Measurements from ENCODE around the gene BANK1. TPM values are rescaled to one million over a fixed set of nuclear protein-coding genes. Genes with fewer than 3 reads are reported as not detected.

Gene BANK1
- polyA plus RNA-seq, 1 of the 3 experiments (the other 2 are of a cell fraction): not detected

DNA sequence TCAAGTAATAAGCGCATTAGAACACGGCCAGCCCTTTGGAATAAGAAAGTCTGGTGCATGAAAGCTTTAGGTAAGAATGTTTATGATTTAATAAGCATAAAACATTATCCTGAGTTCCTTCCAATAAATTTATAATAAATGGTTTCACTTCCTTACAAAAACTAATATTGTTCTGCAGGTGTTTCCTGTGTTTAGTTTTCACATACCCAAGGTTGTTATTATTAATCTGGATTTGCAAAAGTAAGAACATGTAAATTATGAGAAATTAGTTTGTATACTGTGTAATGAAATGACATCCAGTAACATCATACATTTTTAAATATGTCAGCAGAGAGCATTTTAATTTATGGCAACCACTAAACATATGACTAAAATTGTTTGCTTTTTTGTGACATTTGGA, 72.1 kb downstream of the BANK1 start:
- TF ChIP-seq GABPA (IDR thresholded peaks at IDR 0.05; ENCODE audit: low read depth) (no peak), CHD2 (IDR thresholded peaks at IDR 0.05; ENCODE audit: low read length, partially characterized antibody) (no peak), REST (IDR thresholded peaks at IDR 0.05; ENCODE audit: low read depth, low read length) (no peak), RCOR1 (IDR thresholded peaks at IDR 0.05; ENCODE audit: low read length) (no peak), NFIC (IDR thresholded peaks at IDR 0.05; ENCODE audit: borderline replicate concordance) (no peak), RAD21 (IDR thresholded peaks at IDR 0.05; ENCODE audit: low read length) (no peak), FOSL2 (IDR thresholded peaks at IDR 0.05; ENCODE audit: borderline replicate concordance, low read depth) (no peak), TCF12 (IDR thresholded peaks at IDR 0.05) (no peak), RXRA (IDR thresholded peaks at IDR 0.05; ENCODE audit: borderline replicate concordance, low read depth) (no peak), FOXM1 (IDR thresholded peaks at IDR 0.05; ENCODE audit: low read depth) (no peak)
- no peaks in the 10 kb centered on the region for H3F3A ChIP-seq (replicated peaks; ENCODE audit: insufficient read depth)
- no peaks in the 10 kb centered on the region for H4K20me1 ChIP-seq (ENCODE audit: insufficient read depth)
- no peak overlapping the region for H2AFZ ChIP-seq (ENCODE audit: low read depth)
- WGBS (ENCODE audit: low lambda C conversion rate): 94% methylated on average over 2 of the region's 2 CpGs
- H3K27me3 ChIP-seq (ENCODE audit: insufficient read depth): no peaks in the 10 kb centered on the region
- no peaks in the 10 kb centered on the region for H3K36me3 ChIP-seq (replicated peaks in 1 of 2; ENCODE audit: control insufficient read depth in 1 of 2, insufficient read depth in 2 of 2, low read length in 1 of 2)
- H3K27ac ChIP-seq (ENCODE audit: low read depth in 2 of 2, low read length in 1 of 2): no peak overlapping the region
- no peaks in the 10 kb centered on the region for H3K9me2 ChIP-seq
- ChIA-PET CTCF (no interaction called here), POLR2A (no interaction called here)
- no peaks in the 10 kb centered on the region for H3K4me1 ChIP-seq (ENCODE audit: control insufficient read depth in 1 of 2, insufficient read depth in 2 of 2, low read depth in 1 of 2, low read length in 1 of 2)
- H3K9me3 ChIP-seq: no peaks in the 10 kb centered on the region
- H3K4me2 ChIP-seq: no peak overlapping the region
- DNase-seq: no peak
- H3K4me3 ChIP-seq (ENCODE audit: low read depth in 2 of 2, low read length in 1 of 2): no peak overlapping the region
- H3K9ac ChIP-seq: no peak overlapping the region
- H3K79me2 ChIP-seq (ENCODE audit: insufficient read depth): no peaks in the 10 kb centered on the region

- no peak overlapping the region for H3K9ac ChIP-seq
- no peaks in the 10 kb centered on the region for H3F3A ChIP-seq (replicated peaks; ENCODE audit: insufficient read depth)
- no peaks in the 10 kb centered on the region for H3K9me2 ChIP-seq
- H3K27me3 ChIP-seq (ENCODE audit: insufficient read depth): no peaks in the 10 kb centered on the region
- no peak for TF ChIP-seq RFX5 (IDR thresholded peaks at IDR 0.05; ENCODE audit: low read length)
- TF ChIP-seq ELF1 (IDR thresholded peaks at IDR 0.05): no peak
- no peak for TF ChIP-seq JUND (IDR thresholded peaks at IDR 0.05)
- no peak for TF ChIP-seq MXI1 (IDR thresholded peaks at IDR 0.05; ENCODE audit: low read depth, low read length)
- TF ChIP-seq EZH2phosphoT487 (IDR thresholded peaks at IDR 0.05; ENCODE audit: borderline replicate concordance, low read depth): no peak
- no peak for TF ChIP-seq CHD2 (IDR thresholded peaks at IDR 0.05; ENCODE audit: low read length, partially characterized antibody)
- TF ChIP-seq RAD21 (IDR thresholded peaks at IDR 0.05; ENCODE audit: low read length): no peak
- TF ChIP-seq, protein P1, sequence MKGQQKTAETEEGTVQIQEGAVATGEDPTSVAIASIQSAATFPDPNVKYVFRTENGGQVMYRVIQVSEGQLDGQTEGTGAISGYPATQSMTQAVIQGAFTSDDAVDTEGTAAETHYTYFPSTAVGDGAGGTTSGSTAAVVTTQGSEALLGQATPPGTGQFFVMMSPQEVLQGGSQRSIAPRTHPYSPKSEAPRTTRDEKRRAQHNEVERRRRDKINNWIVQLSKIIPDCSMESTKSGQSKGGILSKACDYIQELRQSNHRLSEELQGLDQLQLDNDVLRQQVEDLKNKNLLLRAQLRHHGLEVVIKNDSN (IDR thresholded peaks at IDR 0.05; ENCODE audit: borderline replicate concordance, low read depth): no peak
- no peak for TF ChIP-seq SMC3 (IDR thresholded peaks at IDR 0.05; ENCODE audit: low read depth, low read length)
- TF ChIP-seq RXRA (IDR thresholded peaks at IDR 0.05; ENCODE audit: borderline replicate concordance, low read depth): no peak
- TF ChIP-seq, protein P2, sequence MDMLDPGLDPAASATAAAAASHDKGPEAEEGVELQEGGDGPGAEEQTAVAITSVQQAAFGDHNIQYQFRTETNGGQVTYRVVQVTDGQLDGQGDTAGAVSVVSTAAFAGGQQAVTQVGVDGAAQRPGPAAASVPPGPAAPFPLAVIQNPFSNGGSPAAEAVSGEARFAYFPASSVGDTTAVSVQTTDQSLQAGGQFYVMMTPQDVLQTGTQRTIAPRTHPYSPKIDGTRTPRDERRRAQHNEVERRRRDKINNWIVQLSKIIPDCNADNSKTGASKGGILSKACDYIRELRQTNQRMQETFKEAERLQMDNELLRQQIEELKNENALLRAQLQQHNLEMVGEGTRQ (IDR thresholded peaks at IDR 0.05; ENCODE audit: borderline replicate concordance, low read depth, low read length): no peak
- TF ChIP-seq, protein P3, sequence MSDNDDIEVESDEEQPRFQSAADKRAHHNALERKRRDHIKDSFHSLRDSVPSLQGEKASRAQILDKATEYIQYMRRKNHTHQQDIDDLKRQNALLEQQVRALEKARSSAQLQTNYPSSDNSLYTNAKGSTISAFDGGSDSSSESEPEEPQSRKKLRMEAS (IDR thresholded peaks at IDR 0.05; ENCODE audit: low read depth): no peak
- no peak for TF ChIP-seq ZBTB33 (IDR thresholded peaks at IDR 0.05; ENCODE audit: borderline replicate concordance, low read depth)
- TF ChIP-seq GATA2 (CRISPR knock-in tag; IDR thresholded peaks at IDR 0.05): no peak
- H3K36me3 ChIP-seq (replicated peaks in 1 of 2; ENCODE audit: control insufficient read depth in 1 of 2, insufficient read depth in 2 of 2, low read length in 1 of 2): no peaks in the 10 kb centered on the region
- WGBS (ENCODE audit: low lambda C conversion rate): 68% methylated on average over 2 of the region's 2 CpGs
- POLR2A ChIA-PET: no interaction called here
- CTCF ChIA-PET: no interaction called here
- H2AFZ ChIP-seq (ENCODE audit: low read depth): no peak overlapping the region
- H3K9me3 ChIP-seq: no peaks in the 10 kb centered on the region
- no peaks in the 10 kb centered on the region for H4K20me1 ChIP-seq (ENCODE audit: insufficient read depth)
- H3K4me2 ChIP-seq: no peak overlapping the region
- no peaks in the 10 kb centered on the region for H3K79me2 ChIP-seq (ENCODE audit: insufficient read depth)
- H3K4me1 ChIP-seq (ENCODE audit: control insufficient read depth in 1 of 2, insufficient read depth in 2 of 2, low read depth in 1 of 2, low read length in 1 of 2): no peaks in the 10 kb centered on the region
- DNase-seq: no peak
- no peak overlapping the region for H3K27ac ChIP-seq (ENCODE audit: low read depth in 2 of 2, low read length in 1 of 2)
- H3K4me3 ChIP-seq (ENCODE audit: low read depth in 2 of 2, low read length in 1 of 2): no peak overlapping the region
Observed at GRCh38 chr4:101864660-101865059, 74.1 kb downstream of the BANK1 start.
